ENCODE measurements around the gene DHRS2.
"Not testable (repeated sequence)": the region's sequence is repeated elsewhere in the genome, so short reads cannot be mapped to it uniquely, and the experiment has no call there.

Gene DHRS2

GRCh38 chr14:23648764-23649460, 12.7 kb downstream of the DHRS2 start:
- no peak for DNase-seq (ENCODE audit: low read depth)

GRCh38 chr14:23650506-23650905, 14.3 kb downstream of the DHRS2 start:
- DNase-seq (ENCODE audit: low read depth) = no peak

GRCh38 chr14:23653051-23653450, 16.9 kb downstream of the DHRS2 start:
- no peak for DNase-seq (ENCODE audit: low read depth)

- DNase-seq (ENCODE audit: low read depth) = no peak
Measured at GRCh38 chr14:23654231-23654630, 18.1 kb downstream of the DHRS2 start.

GRCh38 chr14:23657959-23658470, 21.9 kb downstream of the DHRS2 start:
- DNase-seq (ENCODE audit: low read depth) = no peak

- no peak for DNase-seq (ENCODE audit: low read depth)
Measured at GRCh38 chr14:23660290-23661226, 24.4 kb downstream of the DHRS2 start.

- no peak for DNase-seq (ENCODE audit: low read depth)
Measured at GRCh38 chr14:23661542-23661941, 25.4 kb downstream of the DHRS2 start.

- no peak for DNase-seq (ENCODE audit: low read depth)
Measured at GRCh38 chr14:23663127-23663526, 27.0 kb downstream of the DHRS2 start.

- no peak for DNase-seq (ENCODE audit: low read depth)
Measured at GRCh38 chr14:23663711-23664110, 27.5 kb downstream of the DHRS2 start.

GRCh38 chr14:23664207-23664885, 28.2 kb downstream of the DHRS2 start:
- DNase-seq (ENCODE audit: low read depth) = no peak

- no peak for DNase-seq (ENCODE audit: low read depth)
Measured at GRCh38 chr14:23665302-23666016, 29.3 kb downstream of the DHRS2 start.

GRCh38 chr14:23667134-23667533, 31.0 kb downstream of the DHRS2 start:
- DNase-seq (ENCODE audit: low read depth) = no peak

GRCh38 chr14:23669441-23669840, 33.3 kb downstream of the DHRS2 start:
- no peak for DNase-seq (ENCODE audit: low read depth)

GRCh38 chr14:23670481-23670880, 34.3 kb downstream of the DHRS2 start:
- DNase-seq (ENCODE audit: low read depth) = no peak

GRCh38 chr14:23672200-23672599, 36.0 kb downstream of the DHRS2 start:
- DNase-seq (ENCODE audit: low read depth) = no peak

- no peak for DNase-seq (ENCODE audit: low read depth)
Measured at GRCh38 chr14:23675337-23675736, 39.2 kb downstream of the DHRS2 start.

GRCh38 chr14:23675906-23676305, 39.7 kb downstream of the DHRS2 start:
- no peak for DNase-seq (ENCODE audit: low read depth)

GRCh38 chr14:23681337-23681736, 45.2 kb downstream of the DHRS2 start:
- DNase-seq (ENCODE audit: low read depth) = no peak

- not testable (repeated sequence) for DNase-seq (ENCODE audit: low read depth)
Measured at GRCh38 chr14:23689709-23690514, 53.7 kb downstream of the DHRS2 start.

GRCh38 chr14:23692416-23692815, 56.3 kb downstream of the DHRS2 start:
- no peak for DNase-seq (ENCODE audit: low read depth)

- no peak for DNase-seq (ENCODE audit: low read depth)
Measured at GRCh38 chr14:23693252-23693775, 57.1 kb downstream of the DHRS2 start.

Data from stimulated activated CD8-positive, alpha-beta memory T cell treated with anti-CD3 and anti-CD28 coated beads, Interleukin-15, amount 100 ng/mL, for 1 hour (primary cell).